ENCODE data around the gene WNT6. TPM values are rescaled to one million over a fixed set of nuclear protein-coding genes. Genes with fewer than 3 reads are reported as not detected.

The WNT6 gene
- total RNA-seq (not detected in 2 replicates), polyA plus RNA-seq (0.49 TPM in 1 of 2 replicates, not detected in the other)

GRCh38 chr2:218859556-218859987, at the start of gene WNT6:
WNT6 (plus strand) TSS chr2:218859805; CDS start chr2:218860038, 233 bp downstream.
- DNase-seq (ENCODE audit: low read depth in 1 of 2, low spot score in 1 of 2), result peak in 1 of 2 donors; percentile 65
- peak within 1 kb of the TSS; percentile 31 for H3K4me3 ChIP-seq
- peaks cover 7% of the 10 kb centered on the region for H3K4me1 ChIP-seq (ENCODE audit: low read depth)
- H3K27ac ChIP-seq, result no peak within 1 kb of the TSS
- no peaks in the 10 kb centered on the region for H3K9me3 ChIP-seq (ENCODE audit: low read depth)
- H3K27me3 ChIP-seq, result peaks cover 98% of the 10 kb centered on the region
- no peaks in the 10 kb centered on the region for H3K36me3 ChIP-seq
- TF ChIP-seq CTCF (IDR thresholded peaks at IDR 0.05; ENCODE audit: low read depth, low read length), result no peak

GRCh38 chr2:218810256-218810655, 49.3 kb upstream of the WNT6 start:
- Histone ChIP-seq H3K4me1 (ENCODE audit: low read depth) (peaks cover 15% of the 10 kb centered on the region), H3K27me3 (no peaks in the 10 kb centered on the region), H3K9me3 (ENCODE audit: low read depth) (no peaks in the 10 kb centered on the region), H3K4me3 (no peak overlapping the region), H3K27ac (no peak overlapping the region), H3K36me3 (peaks cover 25% of the 10 kb centered on the region)
- no peak for TF ChIP-seq CTCF (IDR thresholded peaks at IDR 0.05; ENCODE audit: low read depth, low read length)
- peak in 1 of 2 donors; percentile 31 for DNase-seq (ENCODE audit: low read depth in 1 of 2, low spot score in 1 of 2)

- no peaks in the 10 kb centered on the region for H3K27me3 ChIP-seq
- H3K9me3 ChIP-seq (ENCODE audit: low read depth), result no peaks in the 10 kb centered on the region
- H3K36me3 ChIP-seq, result peaks cover 31% of the 10 kb centered on the region
- peaks cover 7% of the 10 kb centered on the region for H3K4me1 ChIP-seq (ENCODE audit: low read depth)
- DNase-seq (ENCODE audit: low read depth in 1 of 2, low spot score in 1 of 2), result peak in 1 of 2 donors; percentile 67
- TF ChIP-seq CTCF (IDR thresholded peaks at IDR 0.05; ENCODE audit: low read depth, low read length), result no peak
- H3K27ac ChIP-seq, result no peak overlapping the region
- no peak overlapping the region for H3K4me3 ChIP-seq
Observed at GRCh38 chr2:218811382-218811781, 48.2 kb upstream of the WNT6 start.

GRCh38 chr2:218812096-218812815, 47.3 kb upstream of the WNT6 start:
- TF ChIP-seq CTCF (IDR thresholded peaks at IDR 0.05; ENCODE audit: low read depth, low read length), result no peak
- Histone ChIP-seq H3K36me3 (peaks cover 31% of the 10 kb centered on the region), H3K4me1 (ENCODE audit: low read depth) (peaks cover 4% of the 10 kb centered on the region), H3K4me3 (no peak overlapping the region), H3K27ac (no peak overlapping the region), H3K27me3 (no peaks in the 10 kb centered on the region), H3K9me3 (ENCODE audit: low read depth) (no peaks in the 10 kb centered on the region)
- no peak for DNase-seq (ENCODE audit: low read depth in 1 of 2, low spot score in 1 of 2)

- no peak for TF ChIP-seq CTCF (IDR thresholded peaks at IDR 0.05; ENCODE audit: low read depth, low read length)
- H3K9me3 ChIP-seq (ENCODE audit: low read depth), result no peaks in the 10 kb centered on the region
- no peak for DNase-seq (ENCODE audit: low read depth in 1 of 2, low spot score in 1 of 2)
- H3K4me1 ChIP-seq (ENCODE audit: low read depth), result peaks cover 4% of the 10 kb centered on the region
- H3K36me3 ChIP-seq, result peaks cover 31% of the 10 kb centered on the region
- H3K4me3 ChIP-seq, result no peak overlapping the region
- no peaks in the 10 kb centered on the region for H3K27me3 ChIP-seq
- H3K27ac ChIP-seq, result no peak overlapping the region
Observed at GRCh38 chr2:218812861-218813260, 46.7 kb upstream of the WNT6 start.
